ENCODE data around the gene NSRP1.

DNA sequence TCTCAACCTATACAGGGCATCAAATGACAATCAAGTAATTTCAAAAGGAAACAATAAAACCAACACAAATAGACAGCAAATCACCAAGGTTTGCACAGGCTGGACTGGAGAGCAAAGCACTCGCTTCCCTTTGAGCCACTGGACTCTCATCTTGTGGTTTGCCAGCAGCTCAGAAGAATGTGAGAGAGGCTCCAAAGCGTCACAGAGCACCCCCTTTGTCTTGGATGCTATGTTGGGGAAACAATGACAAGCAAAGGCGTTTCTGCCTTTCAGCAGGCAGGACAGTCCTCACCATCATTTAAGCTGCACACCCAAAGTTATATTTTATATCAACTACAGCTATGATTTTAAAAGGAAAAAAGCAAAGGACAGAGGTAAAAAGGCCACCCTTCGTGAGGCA is 105.6 kb downstream of the NSRP1 start:
- TF ChIP-seq, protein P1, sequence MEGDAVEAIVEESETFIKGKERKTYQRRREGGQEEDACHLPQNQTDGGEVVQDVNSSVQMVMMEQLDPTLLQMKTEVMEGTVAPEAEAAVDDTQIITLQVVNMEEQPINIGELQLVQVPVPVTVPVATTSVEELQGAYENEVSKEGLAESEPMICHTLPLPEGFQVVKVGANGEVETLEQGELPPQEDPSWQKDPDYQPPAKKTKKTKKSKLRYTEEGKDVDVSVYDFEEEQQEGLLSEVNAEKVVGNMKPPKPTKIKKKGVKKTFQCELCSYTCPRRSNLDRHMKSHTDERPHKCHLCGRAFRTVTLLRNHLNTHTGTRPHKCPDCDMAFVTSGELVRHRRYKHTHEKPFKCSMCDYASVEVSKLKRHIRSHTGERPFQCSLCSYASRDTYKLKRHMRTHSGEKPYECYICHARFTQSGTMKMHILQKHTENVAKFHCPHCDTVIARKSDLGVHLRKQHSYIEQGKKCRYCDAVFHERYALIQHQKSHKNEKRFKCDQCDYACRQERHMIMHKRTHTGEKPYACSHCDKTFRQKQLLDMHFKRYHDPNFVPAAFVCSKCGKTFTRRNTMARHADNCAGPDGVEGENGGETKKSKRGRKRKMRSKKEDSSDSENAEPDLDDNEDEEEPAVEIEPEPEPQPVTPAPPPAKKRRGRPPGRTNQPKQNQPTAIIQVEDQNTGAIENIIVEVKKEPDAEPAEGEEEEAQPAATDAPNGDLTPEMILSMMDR (IDR thresholded peaks at IDR 0.05): no peak
- no peak for TF ChIP-seq POLR2A (IDR thresholded peaks at IDR 0.05)
